ENCODE data around the gene MAPKAP1.
"Not testable (repeated sequence)": the region's sequence is repeated elsewhere in the genome, so short reads cannot be mapped to it uniquely, and the experiment has no call there.

MAPKAP1 gene

GRCh38 chr9:125696106-125696647, 10.8 kb downstream of the MAPKAP1 start:
- no peak overlapping the region for H3K27ac ChIP-seq
- TF ChIP-seq ZFX (IDR thresholded peaks at IDR 0.05) = no peak

- not testable (repeated sequence) for H3K27ac ChIP-seq
Observed at GRCh38 chr9:125695548-125695947, 11.5 kb downstream of the MAPKAP1 start.

- no peak for TF ChIP-seq ZFX (IDR thresholded peaks at IDR 0.05)
- no peak for TF ChIP-seq CTCF (conservative IDR thresholded peaks at IDR 0.05)
- H3K27ac ChIP-seq = no peak overlapping the region
Observed at GRCh38 chr9:125694478-125694877, 12.5 kb downstream of the MAPKAP1 start.

GRCh38 chr9:125693492-125693891, 13.5 kb downstream of the MAPKAP1 start:
- H3K27ac ChIP-seq = not testable (repeated sequence)

GRCh38 chr9:125691869-125692268, 15.1 kb downstream of the MAPKAP1 start:
- H3K27ac ChIP-seq = no peak overlapping the region
- TF ChIP-seq ZFX (IDR thresholded peaks at IDR 0.05) = no peak
- TF ChIP-seq CTCF (conservative IDR thresholded peaks at IDR 0.05) = no peak

- no peak for TF ChIP-seq CTCF (conservative IDR thresholded peaks at IDR 0.05)
- no peak for TF ChIP-seq ZFX (IDR thresholded peaks at IDR 0.05)
- no peak overlapping the region for H3K27ac ChIP-seq
Observed at GRCh38 chr9:125690679-125691078, 16.3 kb downstream of the MAPKAP1 start.

GRCh38 chr9:125687163-125687863, 19.7 kb downstream of the MAPKAP1 start:
- H3K27ac ChIP-seq = no peak overlapping the region
- TF ChIP-seq ZFX (IDR thresholded peaks at IDR 0.05) = no peak
- TF ChIP-seq CTCF (conservative IDR thresholded peaks at IDR 0.05) = no peak

GRCh38 chr9:125685167-125685566, 21.8 kb downstream of the MAPKAP1 start:
- H3K27ac ChIP-seq = no peak overlapping the region
- TF ChIP-seq ZFX (IDR thresholded peaks at IDR 0.05) (no peak), CTCF (conservative IDR thresholded peaks at IDR 0.05) (no peak)

- TF ChIP-seq CTCF (conservative IDR thresholded peaks at IDR 0.05) (no peak), ZFX (IDR thresholded peaks at IDR 0.05) (no peak)
- no peak overlapping the region for H3K27ac ChIP-seq
Observed at GRCh38 chr9:125683486-125683885, 23.5 kb downstream of the MAPKAP1 start.

Data from C4-2B (cell line).